GM12891 (cell line): Measurements from ENCODE around the gene RNFT2.

Source experiments
- PAX5 ChIP-seq: IDR thresholded peaks from 2 replicates; pipeline ENCODE4 v1.6.1; 2011; ENCODE audit warnings: low read length, moderate library complexity, mild to moderate bottlenecking; ENCODE audit not compliant: insufficient read depth, severe bottlenecking
- SPI1 ChIP-seq: IDR thresholded peaks from 2 replicates; pipeline ENCODE4 v1.6.1; 2011; ENCODE audit warnings: low read depth, low read length, control low read depth

DNA sequence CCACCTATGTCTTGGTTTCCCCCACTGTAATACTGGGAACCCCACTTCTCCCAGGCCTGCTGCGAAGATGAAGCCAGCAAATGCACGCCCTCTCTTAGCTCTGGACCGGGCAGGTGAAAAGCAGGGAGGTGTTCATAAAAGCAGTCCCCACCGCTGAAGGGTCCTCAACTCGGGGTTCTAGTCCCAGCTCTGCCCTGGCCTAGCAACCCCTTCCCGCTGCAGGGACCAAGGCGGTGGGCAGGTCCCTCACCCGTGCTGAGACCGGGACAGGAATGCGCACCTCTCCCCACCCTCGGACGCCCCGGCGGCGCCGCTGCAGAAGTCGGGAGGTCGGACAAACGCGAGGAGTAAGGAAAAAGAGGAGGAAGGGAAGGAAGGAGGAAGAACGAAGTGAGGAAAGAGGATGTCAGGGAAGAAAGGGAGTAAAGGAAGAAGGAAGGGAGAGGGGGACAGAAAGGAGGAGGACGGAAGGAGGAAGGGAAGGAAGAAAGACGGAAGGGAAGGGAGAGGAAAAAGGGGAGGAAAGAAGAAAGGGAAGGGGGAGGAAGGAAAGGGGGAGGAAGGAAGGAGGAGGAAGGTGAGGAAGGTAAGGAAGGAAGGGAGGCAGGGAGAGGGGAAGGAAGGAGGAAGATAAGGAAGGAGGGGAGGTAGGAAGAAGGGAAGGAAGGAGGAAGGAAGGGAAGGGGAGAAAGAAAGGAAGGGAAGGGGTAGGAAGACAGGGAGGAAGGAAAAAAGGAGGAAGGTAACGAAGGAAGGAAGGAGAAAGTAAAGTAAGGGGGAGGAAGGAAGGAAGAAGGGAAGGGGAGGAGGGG is 947 bp upstream of the RNFT2 start:
- TF ChIP-seq PAX5 = no peak
- TF ChIP-seq SPI1 = no peak
